NCI-H526 treated with DMSO at 0.1 percent for 48 hours (cell line): Measurements from ENCODE around the gene ARHGEF4.
"Not testable (repeated sequence)": the region's sequence is repeated elsewhere in the genome, so short reads cannot be mapped to it uniquely, and the experiment has no call there.

Experiments
- DNase-seq: peaks from one replicate; lab custom pipeline; 2025; lab: John Stamatoyannopoulos, UW

ARHGEF4 gene

GRCh38 chr2:131052741-131053263, 216.1 kb downstream of the ARHGEF4 start:
- no peak for DNase-seq

DNA sequence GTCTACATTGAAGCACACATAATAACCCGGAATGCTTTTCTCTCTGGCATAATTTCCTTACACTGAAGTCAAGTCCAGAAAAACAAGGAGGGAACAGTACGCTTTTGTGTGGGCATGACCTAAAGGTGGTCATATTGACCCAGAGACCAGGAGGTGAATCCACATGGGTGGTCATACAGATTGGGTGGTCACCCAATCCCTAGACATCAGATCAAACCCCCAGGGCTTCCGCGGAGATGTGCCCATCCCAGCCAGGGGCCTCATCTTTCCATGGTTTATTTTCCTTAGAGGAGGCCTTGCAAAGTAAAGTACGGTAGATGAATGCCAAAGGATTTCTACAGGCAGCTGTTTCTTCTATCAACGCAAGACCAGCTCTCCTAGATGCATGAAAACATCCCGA, 217.8 kb downstream of the ARHGEF4 start:
- no peak for DNase-seq

GRCh38 chr2:131055169-131056065, 218.7 kb downstream of the ARHGEF4 start:
- DNase-seq = no peak

DNA sequence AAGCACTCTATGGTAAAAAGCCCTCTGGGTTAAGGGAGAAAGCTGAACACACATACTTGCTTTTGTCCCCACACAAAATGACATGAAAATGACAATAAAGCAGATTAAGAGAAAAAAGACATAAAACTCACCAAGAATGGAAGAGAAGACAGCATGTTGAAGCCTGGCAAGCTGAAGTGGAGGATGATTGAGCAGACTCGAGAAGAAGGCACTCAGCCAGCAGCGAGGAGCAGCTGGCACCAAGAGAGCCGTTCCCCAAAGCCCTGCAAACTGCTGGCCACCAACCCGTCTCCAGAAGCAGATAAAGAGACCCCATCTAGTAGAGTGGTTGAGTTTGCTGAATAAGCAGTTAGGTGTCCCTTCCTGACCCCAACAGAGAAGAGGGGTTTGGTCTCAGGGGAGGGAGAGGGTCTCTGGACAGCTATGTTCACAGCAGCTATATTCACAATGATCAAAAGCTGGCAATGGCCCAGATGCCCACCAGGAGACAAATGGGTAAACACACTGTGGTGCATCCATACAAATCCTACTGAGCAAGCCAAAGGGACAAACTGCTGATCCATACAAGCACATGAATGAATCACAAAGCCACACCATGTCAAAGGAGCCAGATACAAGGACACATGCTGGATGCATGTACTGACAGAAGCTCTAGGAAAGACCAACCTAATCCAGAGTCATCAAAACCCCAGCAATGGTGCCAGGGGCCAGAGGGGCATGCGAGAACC, 219.7 kb downstream of the ARHGEF4 start:
- no peak for DNase-seq

GRCh38 chr2:131056932-131057287, 220.2 kb downstream of the ARHGEF4 start:
- no peak for DNase-seq

- no peak for DNase-seq
Measured at GRCh38 chr2:131058214-131058843, 221.6 kb downstream of the ARHGEF4 start.

DNA sequence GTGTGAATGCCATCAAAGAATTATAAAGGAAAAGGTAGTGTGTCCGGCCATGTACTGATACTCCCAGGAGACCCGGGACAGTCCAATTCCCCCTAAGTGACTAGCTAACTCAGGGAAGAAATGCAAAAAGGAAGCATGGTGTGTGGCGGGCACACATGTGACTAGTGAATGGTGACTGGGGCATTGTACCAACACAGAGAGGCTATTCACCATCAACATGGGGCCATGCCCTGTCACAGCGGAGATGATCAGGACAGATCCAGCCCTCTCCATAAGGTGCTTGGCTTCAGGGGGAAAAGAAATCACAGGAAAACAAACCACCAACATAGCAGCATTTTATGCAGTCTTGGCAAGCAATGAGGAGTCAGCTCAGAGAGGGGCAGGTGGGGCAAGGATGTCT, 222.2 kb downstream of the ARHGEF4 start:
- no peak for DNase-seq

DNA sequence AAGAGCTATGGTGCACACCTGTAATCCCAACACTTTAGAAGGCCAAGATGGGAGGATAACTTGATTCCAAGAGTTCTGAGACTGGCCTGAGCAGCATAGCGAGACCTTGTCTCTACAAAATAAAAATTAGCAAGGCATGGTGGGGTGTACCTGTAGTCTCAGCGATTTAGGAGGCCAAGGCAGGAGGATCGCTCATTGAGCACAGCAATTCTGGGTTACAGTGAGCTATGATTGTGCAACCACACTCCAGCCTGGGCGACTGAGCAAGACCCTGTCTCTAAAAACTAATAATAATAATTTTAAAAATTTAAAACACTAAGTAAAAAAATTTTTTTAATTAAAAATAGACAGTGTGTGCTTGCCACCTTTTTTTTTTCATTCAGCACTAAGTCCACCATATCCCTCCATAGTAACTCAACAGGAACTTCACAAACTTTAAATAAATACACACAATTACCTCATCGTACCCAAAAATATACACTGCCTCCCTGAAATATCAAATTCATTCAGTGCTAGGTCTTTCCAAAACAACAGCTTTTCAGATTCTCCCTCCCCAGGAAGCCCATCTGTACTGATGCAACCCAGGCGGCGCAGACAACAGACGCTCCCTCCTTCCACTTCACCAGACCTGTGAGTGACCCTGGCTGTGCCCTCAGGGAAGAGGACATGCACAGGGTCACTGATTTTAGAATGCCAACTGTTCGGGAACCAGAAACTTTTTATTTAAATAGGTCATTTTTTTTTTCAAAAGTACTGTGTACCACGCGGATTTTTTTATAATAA, 227.0 kb downstream of the ARHGEF4 start:
- no peak for DNase-seq

GRCh38 chr2:131064589-131065512, 228.1 kb downstream of the ARHGEF4 start:
- no peak for DNase-seq

GRCh38 chr2:131067465-131068125, 230.9 kb downstream of the ARHGEF4 start:
- no peak for DNase-seq

- not testable (repeated sequence) for DNase-seq
Measured at GRCh38 chr2:131068172-131068571, 231.5 kb downstream of the ARHGEF4 start.

- DNase-seq = not testable (repeated sequence)
Measured at GRCh38 chr2:131075578-131075977, 238.9 kb downstream of the ARHGEF4 start.

DNA sequence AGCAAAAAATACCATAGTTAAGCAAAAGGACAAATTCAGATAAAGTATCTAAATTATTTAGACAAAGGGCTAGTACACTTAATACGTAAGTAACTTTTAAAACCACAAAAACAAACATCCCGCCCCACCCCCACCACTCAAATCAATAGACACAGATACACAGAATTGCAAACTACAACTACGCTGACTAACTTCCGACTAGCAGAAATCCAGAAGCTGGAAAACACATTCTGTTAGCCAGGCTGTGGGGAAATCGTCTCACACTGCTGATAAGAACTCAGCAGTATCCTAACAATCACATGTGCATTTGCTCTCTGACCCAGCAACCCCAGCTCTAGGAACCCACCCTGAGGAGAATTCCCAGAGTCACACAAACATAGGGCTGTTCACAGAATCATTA, 240.0 kb downstream of the ARHGEF4 start:
- DNase-seq = no peak

DNA sequence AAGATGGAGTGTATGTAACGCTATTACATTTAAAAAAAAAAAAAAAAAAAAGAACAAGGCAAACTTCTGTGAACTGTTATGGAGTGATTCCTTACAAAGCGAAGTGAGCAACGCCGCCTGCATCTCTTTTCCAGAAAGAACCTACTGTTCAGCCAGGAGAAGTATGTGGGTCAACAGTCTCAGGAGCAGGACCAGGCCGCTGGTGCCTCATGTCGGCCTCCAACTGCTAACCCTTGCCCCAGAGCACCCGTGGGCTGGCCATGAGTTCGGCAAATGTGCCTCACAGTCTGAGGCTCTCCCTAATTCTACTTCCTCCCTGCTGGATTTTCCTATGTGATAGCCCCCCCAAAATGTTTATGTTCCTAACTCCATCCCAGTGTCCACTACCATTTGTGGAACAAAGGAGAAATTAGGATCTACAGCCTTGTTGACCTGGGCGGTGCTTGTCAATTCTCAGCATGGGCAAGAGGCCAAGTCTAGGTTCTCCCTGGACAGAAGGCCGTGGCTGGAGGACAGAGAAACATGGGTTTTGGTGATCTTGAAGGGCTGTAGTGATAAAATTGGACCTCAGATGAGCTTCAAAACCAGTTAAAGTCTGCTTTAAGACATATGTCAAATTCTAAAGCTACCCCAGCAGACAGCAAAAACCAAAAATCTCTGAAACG, 240.6 kb downstream of the ARHGEF4 start:
- no peak for DNase-seq

DNA sequence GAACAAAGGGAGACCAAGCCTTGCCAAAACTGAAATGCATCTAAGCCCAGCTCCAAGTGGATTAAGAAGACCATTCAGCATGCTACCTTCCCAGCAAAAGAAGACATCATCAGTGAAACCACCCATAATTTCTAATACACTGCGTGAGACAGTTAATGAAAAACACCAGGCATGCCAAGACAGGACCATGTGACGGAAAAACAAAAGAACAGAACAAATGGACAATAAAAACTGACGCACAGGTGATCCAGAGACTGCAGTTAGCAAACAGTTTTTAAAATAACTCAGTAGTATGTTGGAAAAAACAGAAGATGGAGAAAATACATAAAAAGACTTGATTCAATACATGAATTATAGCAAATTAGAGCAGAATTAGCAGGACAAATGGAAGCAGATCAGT, 241.3 kb downstream of the ARHGEF4 start:
- DNase-seq = no peak

GRCh38 chr2:131079931-131080330, 243.2 kb downstream of the ARHGEF4 start:
- not testable (repeated sequence) for DNase-seq

DNA sequence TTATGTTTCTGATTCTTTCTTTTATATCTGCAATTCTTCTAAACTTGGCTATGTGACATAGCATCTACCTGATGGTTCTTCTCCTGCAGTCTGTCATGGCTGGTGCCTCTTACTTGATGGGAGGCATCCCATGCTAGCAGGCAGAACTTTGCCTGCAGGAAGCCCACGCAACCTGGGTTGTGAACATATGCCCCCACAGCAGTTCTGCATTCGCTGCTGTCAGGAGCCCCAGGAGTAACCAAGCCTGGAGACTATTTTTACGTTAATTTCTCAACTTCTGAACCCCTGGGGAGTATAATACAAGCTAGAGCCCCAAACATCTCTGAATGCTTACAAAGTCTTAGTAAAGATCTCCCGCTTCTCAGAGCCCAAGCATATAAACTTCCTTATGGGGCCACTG, 244.5 kb downstream of the ARHGEF4 start:
- DNase-seq = no peak

- DNase-seq = no peak
Measured at GRCh38 chr2:131085646-131086045, 248.9 kb downstream of the ARHGEF4 start.

- DNase-seq = no peak
Measured at GRCh38 chr2:131092458-131093005, 255.8 kb downstream of the ARHGEF4 start.
